GM12878 (cell line): ENCODE results near the gene ARHGAP27.

ENCODE experiments used
- CTCF ChIP-seq, 3 experiments: IDR thresholded peaks in 2 of 3; conservative IDR thresholded peaks in 1 of 3; 2 replicates each; pipeline ENCODE4 v1.5.1; 2011; ENCODE audit warnings: low read depth in 3 of 3, low read length in 3 of 3, mild to moderate bottlenecking in 3 of 3, control low read depth in 2 of 3, moderate library complexity in 2 of 3, inconsistent platforms in 1 of 3, mixed read lengths in 1 of 3; ENCODE audit not compliant: control insufficient read depth in 2 of 3, insufficient read depth in 1 of 3; ENCODE audit errors: extremely low read depth in 1 of 3
- MXI1 ChIP-seq: fragments of 150-350 bp; IDR thresholded peaks from 2 replicates; pipeline ENCODE4 v1.6.1; 2011; ENCODE audit warnings: low read depth, mild to moderate bottlenecking, inconsistent platforms, low read length, improper control_type of control experiment
- NRF1 ChIP-seq: conservative IDR thresholded peaks from 2 replicates; pipeline ENCODE4 v1.6.1; 2011; ENCODE audit warnings: mild to moderate bottlenecking, low read depth, low read length, improper control_type of control experiment

GRCh38 chr17:45440161-45440778 is 7.6 kb upstream of the ARHGAP27 start:
- TF ChIP-seq MXI1 (no peak), NRF1 (no peak), CTCF (IDR thresholded peaks at IDR 0.05 in 2 of 3, conservative IDR thresholded peaks at IDR 0.05 in 1 of 3; ENCODE audit: control insufficient read depth in 2 of 3, extremely low read depth in 1 of 3, insufficient read depth in 1 of 3, low read depth in 3 of 3, low read length in 3 of 3) (no peak)
